Measurements from ENCODE around the gene ALDH18A1. TPM values are rescaled to one million over a fixed set of nuclear protein-coding genes. Genes with fewer than 3 reads are reported as not detected.

The ALDH18A1 gene
- 71.7 and 73.2 TPM in 2 replicates for total RNA-seq

GRCh38 chr10:95656291-95657164 lies at the start of gene ALDH18A1:
Gene ALDH18A1, minus strand, starts transcription at chr10:95656711. Its CDS starts 3,334 bp downstream, at chr10:95653377.

GRCh38 chr10:95693668-95694534 lies 37.4 kb upstream of the ALDH18A1 start, which contains the start of gene TCTN3:
Gene TCTN3, minus strand, starts transcription at chr10:95693927. Its CDS starts 28 bp downstream, at chr10:95693899.

GRCh38 chr10:95561177-95561863 lies 95.2 kb downstream of the ALDH18A1 start, which contains the start of gene SORBS1:
Gene SORBS1, minus strand, starts transcription at chr10:95561371. Its CDS starts 120,236 bp downstream, at chr10:95441135.

Other genes starting within 250 kb of the ALDH18A1 start
- gene SORBS1, start 95.3 kb downstream of the ALDH18A1 start, total RNA-seq, result 1.3 and 2.8 TPM in 2 replicates
- 35.2 TPM in 2 replicates for gene TCTN3, start 37.2 kb upstream of the ALDH18A1 start, total RNA-seq
- gene ENTPD1, start 99.5 kb upstream of the ALDH18A1 start, total RNA-seq, result 0.13 and 0.16 TPM in 2 replicates

Data from mesangial cell (primary cell).